Endothelial cell of umbilical vein (primary cell): ENCODE measurements around the gene CLEC14A.

Experiments used
- POLR2A ChIP-seq: IDR thresholded peaks from 2 replicates; pipeline ENCODE4 v1.6.1; 2012; ENCODE audit warnings: low read depth, mild to moderate bottlenecking, control low read depth, low read length
- POLR2AphosphoS5 ChIP-seq: IDR thresholded peaks from 2 replicates; pipeline ENCODE4 v1.6.1; 2012; ENCODE audit warnings: low read depth, mild to moderate bottlenecking, control low read depth, low read length, moderate library complexity; ENCODE audit not compliant: insufficient read depth
- TF ChIP-seq, protein P1 (sequence below), 2 donors: IDR thresholded peaks; 1 replicate in 1 of 2; 2 replicates in 1 of 2; pipeline ENCODE4 v1.5.1; 2011; ENCODE audit warnings: low read length in 2 of 2, mild to moderate bottlenecking in 2 of 2, moderate library complexity in 2 of 2, control low read depth in 1 of 2, inconsistent platforms in 1 of 2, low read depth in 1 of 2; ENCODE audit not compliant: insufficient read depth in 1 of 2; ENCODE audit errors: extremely low read depth in 1 of 2

DNA sequence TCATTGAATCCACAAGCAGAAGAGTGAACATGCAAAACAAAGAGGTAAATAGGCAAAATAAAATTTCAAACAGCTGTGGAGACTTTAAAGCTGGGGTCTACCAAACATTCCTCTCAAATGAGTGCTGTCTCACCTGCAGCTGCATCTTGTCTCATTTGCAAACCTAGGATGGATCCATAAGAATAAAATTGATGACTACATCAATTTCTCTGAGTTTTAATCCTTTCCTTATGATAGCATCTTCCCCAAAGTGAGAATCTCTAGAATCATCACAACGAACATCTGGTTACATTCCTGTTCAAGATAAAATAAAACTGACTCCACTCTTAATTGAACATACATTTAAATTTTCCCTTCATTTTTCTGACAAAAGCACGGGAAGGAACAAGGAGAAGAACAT is 29.9 kb downstream of the CLEC14A start:
- no peak for TF ChIP-seq POLR2AphosphoS5
- no peak for TF ChIP-seq POLR2A
- TF ChIP-seq, protein P1, sequence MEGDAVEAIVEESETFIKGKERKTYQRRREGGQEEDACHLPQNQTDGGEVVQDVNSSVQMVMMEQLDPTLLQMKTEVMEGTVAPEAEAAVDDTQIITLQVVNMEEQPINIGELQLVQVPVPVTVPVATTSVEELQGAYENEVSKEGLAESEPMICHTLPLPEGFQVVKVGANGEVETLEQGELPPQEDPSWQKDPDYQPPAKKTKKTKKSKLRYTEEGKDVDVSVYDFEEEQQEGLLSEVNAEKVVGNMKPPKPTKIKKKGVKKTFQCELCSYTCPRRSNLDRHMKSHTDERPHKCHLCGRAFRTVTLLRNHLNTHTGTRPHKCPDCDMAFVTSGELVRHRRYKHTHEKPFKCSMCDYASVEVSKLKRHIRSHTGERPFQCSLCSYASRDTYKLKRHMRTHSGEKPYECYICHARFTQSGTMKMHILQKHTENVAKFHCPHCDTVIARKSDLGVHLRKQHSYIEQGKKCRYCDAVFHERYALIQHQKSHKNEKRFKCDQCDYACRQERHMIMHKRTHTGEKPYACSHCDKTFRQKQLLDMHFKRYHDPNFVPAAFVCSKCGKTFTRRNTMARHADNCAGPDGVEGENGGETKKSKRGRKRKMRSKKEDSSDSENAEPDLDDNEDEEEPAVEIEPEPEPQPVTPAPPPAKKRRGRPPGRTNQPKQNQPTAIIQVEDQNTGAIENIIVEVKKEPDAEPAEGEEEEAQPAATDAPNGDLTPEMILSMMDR (IDR thresholded peaks at IDR 0.05; ENCODE audit: extremely low read depth in 1 of 2, insufficient read depth in 1 of 2, low read depth in 1 of 2, low read length in 2 of 2), result no peak
